GM12892 (cell line): Measurements from ENCODE around the gene TNRC6C.

ENCODE experiments used
- DNase-seq: peaks from one replicate; pipeline ENCODE4 v3.0.0; 2011; ENCODE audit not compliant: insufficient read length
- FAIRE-seq: peaks from 2 replicates; lab custom pipeline; 2011; peaks lifted over from hg19 to GRCh38; lab: Jason Lieb, UNC
- POLR2A ChIP-seq: IDR thresholded peaks from 2 replicates; pipeline ENCODE4 v1.6.1; 2011; ENCODE audit warnings: low read depth, low read length, control low read depth
- POLR2AphosphoS5 ChIP-seq: IDR thresholded peaks from 2 replicates; pipeline ENCODE4 v1.6.1; 2011; ENCODE audit warnings: low read depth, low read length, control low read depth
- TAF1 ChIP-seq: IDR thresholded peaks from 2 replicates; pipeline ENCODE4 v1.6.1; 2011; ENCODE audit warnings: low read depth, mild to moderate bottlenecking, control low read depth, low read length, borderline replicate concordance

Gene TNRC6C

DNA sequence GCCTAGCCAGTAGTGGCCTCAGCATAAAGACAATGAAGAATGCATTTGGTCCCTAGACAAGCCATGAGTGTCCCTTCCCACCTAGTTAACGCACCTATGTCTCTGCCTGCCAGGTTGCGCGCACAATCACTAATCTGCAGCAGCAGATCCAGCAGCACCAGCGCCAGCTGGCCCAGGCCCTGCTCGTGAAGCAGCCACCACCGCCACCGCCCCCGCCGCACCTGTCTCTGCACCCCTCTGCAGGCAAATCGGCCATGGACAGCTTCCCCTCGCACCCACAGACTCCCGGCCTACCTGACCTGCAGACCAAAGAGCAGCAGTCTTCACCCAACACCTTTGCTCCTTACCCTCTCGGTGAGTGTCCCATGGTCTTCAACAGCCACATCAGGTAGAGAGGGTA is 128.2 kb downstream of the TNRC6C start:
- no peak for TF ChIP-seq POLR2AphosphoS5
- TF ChIP-seq TAF1, result no peak
- no peak for TF ChIP-seq POLR2A
- DNase-seq, result no peak
- FAIRE-seq, result no peak

DNA sequence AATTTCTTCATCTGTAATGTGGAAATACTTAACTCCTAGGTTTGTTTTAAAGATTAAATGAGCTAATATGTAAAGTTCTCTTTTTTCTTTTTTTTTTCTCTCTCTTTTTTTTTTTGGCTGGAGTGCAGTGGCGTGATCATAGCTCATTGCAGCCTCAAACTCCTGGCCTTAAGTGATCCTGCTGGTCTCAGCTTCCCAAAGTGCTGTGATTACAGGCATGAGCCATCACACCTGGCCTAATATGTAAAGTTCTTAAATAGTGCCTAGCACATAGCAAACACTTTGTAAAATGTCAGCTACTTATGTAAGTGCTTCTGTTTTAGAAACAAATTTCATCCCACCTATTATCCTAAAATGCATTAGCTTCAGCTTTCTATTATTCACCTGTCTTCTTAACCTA is 130.0 kb downstream of the TNRC6C start:
- FAIRE-seq (no peak), DNase-seq (no peak)
- TF ChIP-seq POLR2AphosphoS5, result no peak
- no peak for TF ChIP-seq POLR2A
- no peak for TF ChIP-seq TAF1

DNA sequence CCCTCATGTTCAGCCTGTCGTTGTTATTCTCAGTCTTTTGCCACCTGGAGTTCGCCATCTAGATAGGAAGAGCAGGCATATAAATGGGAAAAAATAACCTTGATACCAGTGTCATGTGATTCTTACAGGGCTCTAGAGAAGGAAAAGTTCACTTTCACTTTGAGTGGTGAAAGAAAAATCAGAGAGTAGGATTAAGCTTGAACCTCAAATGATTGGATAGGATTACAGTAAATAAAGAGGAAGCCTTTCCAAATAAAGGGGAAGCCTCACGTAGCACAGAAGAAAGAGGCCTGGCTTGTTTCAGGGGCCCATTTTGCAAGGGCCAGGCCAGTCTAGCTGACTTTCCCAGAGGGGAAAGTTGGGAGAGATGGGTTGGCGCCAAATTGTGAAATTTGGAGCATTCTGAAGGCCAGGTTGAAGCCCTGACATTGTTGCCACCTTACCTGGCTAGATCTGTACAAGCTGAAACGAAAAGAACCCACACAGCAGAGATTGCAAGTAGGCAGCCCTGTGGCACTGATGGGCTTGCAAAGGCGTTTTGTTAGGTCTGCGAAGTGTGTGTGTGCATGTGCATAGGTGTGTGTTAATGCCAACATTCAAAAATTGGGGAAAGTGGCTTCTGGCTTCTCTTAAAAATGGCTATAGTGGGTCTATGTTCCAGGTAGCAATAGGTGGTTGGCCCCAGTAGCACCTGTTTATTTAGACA is 131.2 kb downstream of the TNRC6C start:
- TF ChIP-seq POLR2A (no peak), POLR2AphosphoS5 (no peak), TAF1 (no peak)
- DNase-seq, result no peak
- FAIRE-seq, result no peak

DNA sequence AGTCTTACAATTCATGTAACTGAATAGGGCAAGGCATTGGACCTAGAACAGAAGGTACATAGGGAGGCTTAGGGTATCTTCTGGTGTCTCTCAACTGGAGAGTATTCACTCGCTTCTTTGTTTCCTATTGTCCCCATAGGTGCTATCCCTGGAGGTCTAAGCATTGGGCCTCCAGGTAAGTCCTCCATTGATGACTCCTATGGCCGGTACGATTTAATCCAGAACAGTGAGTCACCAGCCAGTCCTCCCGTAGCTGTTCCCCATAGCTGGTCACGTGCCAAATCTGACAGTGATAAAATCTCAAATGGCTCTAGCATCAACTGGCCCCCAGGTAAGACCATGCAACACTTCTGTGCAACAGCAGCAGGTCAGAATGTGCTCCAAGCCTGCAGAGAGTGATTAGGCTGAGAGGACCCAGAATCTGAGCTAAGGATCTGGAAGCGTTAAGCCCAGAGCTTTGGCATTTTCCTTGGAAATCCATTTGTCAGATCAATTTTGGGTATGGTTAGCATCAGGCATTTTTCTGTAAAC is 134.4 kb downstream of the TNRC6C start:
- DNase-seq (no peak), FAIRE-seq (no peak)
- TF ChIP-seq POLR2AphosphoS5 (no peak), POLR2A (no peak), TAF1 (no peak)

DNA sequence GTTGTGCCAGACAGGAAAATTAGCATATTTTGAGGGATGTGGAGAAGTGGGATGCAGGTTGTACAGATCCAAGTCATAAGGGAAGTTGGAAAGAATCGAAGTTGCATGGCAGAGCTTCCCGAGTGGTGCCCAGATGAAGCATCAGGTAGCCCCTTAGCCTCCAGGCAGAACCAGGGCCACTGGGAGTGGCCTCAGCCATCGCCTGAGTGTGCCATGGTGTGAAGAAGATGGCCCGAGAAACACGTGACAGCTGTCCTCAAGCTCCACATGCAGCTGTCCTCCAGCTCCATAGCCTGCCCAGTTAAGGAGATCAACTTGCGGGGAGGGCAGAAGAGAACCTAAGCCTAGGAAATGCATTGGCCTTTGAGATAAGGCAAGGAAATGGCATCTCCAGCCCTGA is 136.5 kb downstream of the TNRC6C start:
- FAIRE-seq (no peak), DNase-seq (no peak)
- TF ChIP-seq TAF1, result no peak
- no peak for TF ChIP-seq POLR2AphosphoS5
- TF ChIP-seq POLR2A, result no peak

DNA sequence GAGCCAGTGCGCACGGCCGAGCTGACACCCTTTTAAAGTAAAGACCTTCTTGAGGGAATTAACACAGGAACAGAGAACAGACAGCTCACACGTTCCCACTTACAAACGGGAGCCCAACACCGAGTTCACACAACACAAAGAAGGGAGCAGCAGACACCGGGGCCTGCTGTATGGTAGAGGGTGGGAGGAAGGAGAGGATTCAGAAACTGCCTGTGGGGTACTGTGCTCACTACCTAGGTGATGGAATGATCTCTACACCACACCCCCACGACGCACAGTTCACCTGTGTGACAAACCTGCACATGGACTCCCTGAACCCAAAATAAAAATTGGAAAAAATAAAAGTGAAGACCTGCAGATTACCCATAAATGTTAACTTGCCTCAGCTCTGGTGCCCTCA is 137.6 kb downstream of the TNRC6C start:
- DNase-seq (no peak), FAIRE-seq (no peak)
- TF ChIP-seq POLR2AphosphoS5 (no peak), TAF1 (no peak), POLR2A (no peak)

DNA sequence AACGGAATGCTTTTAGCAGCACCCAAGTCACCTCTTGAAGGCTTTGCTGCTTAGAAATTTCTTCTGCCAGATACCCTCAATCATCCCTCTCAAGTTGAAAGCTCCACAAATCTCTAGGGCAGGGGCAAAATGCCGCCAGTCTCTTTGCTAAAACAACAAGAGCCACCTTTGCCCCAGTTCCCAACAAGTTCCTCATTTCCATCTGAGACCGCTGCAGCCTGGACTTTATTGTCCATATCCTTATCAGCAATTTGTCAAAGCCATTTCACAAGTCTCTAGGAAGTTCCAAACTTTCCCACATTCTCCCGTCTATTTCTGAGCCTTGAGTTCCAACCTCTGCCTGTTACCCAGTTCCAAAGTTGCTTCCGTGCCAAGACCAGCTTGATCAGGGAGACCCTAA is 142.6 kb downstream of the TNRC6C start:
- TF ChIP-seq TAF1 (no peak), POLR2A (no peak), POLR2AphosphoS5 (no peak)
- FAIRE-seq (no peak), DNase-seq (no peak)

DNA sequence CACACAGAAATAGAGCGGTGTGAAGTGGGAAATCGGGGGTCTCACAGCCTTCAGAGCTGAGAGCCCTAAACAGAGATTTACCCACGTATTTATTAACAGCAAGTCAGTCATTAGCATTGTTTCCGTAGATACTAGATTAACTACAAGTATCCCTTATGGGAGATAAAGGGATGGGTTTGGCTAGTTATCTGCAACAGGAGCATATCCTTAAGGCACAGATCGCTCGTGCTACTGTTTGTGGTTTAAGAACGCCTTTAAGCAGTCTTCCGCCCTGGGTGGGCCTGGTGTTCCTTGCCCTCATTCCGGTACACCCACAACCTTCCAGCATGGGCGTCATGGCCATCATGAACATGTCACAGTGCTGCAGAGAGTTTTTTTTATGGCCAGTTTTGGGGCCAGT is 143.0 kb downstream of the TNRC6C start:
- no peak for FAIRE-seq

DNA sequence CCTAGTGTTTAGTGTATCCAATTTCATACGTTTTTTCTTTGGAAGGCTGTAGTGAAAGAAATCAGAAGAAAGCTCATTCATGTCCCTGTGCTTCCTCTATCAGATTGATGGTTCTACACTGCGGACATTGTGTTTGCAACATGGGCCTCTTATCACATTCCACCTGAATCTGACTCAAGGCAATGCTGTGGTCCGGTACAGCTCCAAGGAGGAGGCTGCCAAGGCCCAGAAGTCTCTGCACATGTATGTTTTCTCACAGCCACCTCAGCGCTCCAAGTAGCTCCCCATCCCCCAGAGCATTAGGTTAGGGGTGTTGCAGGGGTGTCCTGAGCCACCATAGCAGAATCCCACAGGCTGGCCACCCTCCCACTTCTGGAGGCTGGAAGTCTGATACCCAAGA is 144.8 kb downstream of the TNRC6C start:
- FAIRE-seq (no peak), DNase-seq (no peak)
- TF ChIP-seq POLR2AphosphoS5, result no peak
- no peak for TF ChIP-seq POLR2A
- no peak for TF ChIP-seq TAF1

More for the DNA sequence above, 143.0 kb downstream of the TNRC6C start:
- no peak for DNase-seq
- no peak for TF ChIP-seq TAF1
- TF ChIP-seq POLR2A, result no peak
- no peak for TF ChIP-seq POLR2AphosphoS5

DNA sequence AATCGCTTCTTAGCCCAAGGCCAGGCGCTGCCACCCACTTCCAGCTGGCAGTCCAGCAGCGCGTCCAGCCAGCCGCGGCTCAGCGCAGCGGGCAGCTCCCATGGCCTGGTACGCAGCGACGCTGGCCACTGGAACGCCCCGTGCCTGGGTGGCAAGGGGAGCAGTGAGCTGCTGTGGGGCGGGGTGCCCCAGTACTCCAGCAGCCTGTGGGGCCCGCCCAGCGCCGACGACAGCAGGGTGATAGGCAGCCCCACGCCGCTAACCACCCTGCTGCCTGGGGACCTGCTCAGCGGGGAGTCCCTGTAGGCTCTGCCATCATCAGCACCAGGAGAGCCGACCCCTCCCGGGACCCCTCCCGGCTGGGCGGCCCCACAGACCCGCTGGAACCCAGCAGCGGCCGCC is 146.0 kb downstream of the TNRC6C start:
- TF ChIP-seq TAF1, result no peak
- no peak for TF ChIP-seq POLR2A
- no peak for TF ChIP-seq POLR2AphosphoS5
- DNase-seq (no peak), FAIRE-seq (no peak)

DNA sequence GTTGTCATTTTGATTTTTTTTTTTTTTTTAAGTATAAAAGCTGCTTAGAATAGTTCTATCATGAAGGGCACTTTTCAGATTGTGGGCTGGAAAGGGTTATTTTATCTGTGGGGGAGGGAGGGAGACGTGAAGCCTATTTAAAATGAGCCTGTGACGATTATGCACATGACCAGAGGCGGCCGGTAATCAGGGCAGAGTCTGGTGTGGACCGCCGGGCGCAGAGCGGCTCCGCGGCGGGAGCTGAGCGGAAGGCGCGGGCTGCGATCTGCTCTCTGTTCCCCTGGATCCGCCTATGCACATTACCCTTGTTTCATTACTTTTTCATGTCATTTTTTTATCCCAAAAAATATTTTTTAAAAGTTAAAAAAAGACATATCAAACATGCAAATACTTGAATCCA is 146.6 kb downstream of the TNRC6C start:
- no peak for TF ChIP-seq TAF1
- TF ChIP-seq POLR2A, result no peak
- no peak for TF ChIP-seq POLR2AphosphoS5
- FAIRE-seq (no peak), DNase-seq (no peak)

DNA sequence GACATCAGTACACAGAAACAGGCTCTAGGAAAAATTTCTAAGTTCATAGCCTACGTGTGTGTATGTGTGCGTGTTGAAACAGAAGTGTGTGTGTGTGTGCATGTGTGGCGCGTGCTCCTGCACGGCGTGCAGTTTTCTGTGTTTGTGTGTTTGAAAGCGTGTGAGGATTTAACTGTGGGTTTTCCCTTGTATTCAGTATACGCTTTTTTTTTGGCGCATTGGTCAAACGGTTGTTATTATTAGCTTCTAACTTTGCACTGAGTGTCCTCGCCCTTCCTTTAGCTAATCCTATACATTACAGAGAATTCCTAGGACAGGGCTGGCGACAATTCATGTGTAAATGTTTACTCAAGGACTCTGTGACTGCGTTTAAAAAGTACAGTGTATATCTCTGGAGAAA is 147.0 kb downstream of the TNRC6C start:
- DNase-seq, result no peak
- FAIRE-seq, result no peak
- no peak for TF ChIP-seq TAF1
- no peak for TF ChIP-seq POLR2A
- no peak for TF ChIP-seq POLR2AphosphoS5

DNA sequence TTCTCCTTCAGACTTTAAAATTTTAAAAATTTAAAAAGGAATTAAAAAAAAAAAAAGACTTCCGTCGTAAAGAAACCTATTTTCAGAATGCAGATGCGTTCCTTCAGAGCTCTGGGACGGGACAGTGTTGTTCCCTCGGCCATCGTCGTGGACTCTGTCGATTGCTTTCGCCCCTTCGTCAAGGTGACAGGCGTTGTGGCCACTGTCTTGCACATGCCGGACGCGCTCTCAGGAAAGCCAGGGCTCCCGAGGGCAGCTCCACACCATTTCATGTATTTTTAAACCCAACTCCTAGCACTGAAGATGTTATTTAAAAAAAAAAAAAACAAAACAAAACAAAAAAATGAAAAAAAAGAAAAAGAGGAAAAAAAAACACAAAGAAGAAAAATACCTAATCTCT is 147.7 kb downstream of the TNRC6C start:
- FAIRE-seq, result no peak
- DNase-seq, result no peak
- TF ChIP-seq POLR2AphosphoS5 (no peak), TAF1 (no peak), POLR2A (no peak)
